ENCODE results near the gene KIAA1549. TPM values are rescaled to one million over a fixed set of nuclear protein-coding genes. Genes with fewer than 3 reads are reported as not detected.

KIAA1549 gene
- total RNA-seq, 1 experiment from 2014 or later: 26.6 TPM

DNA sequence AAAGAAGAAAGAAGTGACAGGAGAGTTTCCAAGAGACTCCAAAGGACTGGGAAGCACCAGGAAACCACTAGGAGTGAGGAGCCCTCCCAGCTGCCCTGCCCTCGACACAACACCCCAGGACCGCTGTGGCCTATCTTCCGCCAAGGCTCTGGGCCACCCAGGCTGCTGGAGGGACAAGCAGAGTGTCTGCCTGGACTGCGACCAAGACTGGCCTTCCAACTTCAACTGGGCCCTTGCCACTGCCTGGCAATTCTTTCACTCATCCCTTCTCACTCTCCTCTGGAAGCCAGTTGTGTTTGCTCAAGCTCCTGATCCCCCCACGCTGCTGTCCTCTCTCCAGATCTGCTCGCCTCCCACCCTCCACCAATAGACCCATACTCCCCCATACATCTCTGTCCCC lies 10.2 kb downstream of the KIAA1549 start:
- H4K20me1 ChIP-seq (ENCODE audit: insufficient read depth): no peaks in the 10 kb centered on the region
- POLR2A ChIA-PET (ENCODE audit: unreplicated experiment): no interaction called here
- H3F3A ChIP-seq (ENCODE audit: insufficient read depth, low read depth): no peaks in the 10 kb centered on the region
- no peaks in the 10 kb centered on the region for H3K27me3 ChIP-seq (ENCODE audit: insufficient read depth, low read depth)
- H3K79me2 ChIP-seq (ENCODE audit: low read depth): peaks cover 19% of the 10 kb centered on the region
- no peak overlapping the region for H3K27ac ChIP-seq
- no peaks in the 10 kb centered on the region for H3K9me2 ChIP-seq (ENCODE audit: insufficient read depth)
- no TSS peak for BruUV-seq (replicated peaks)
- H3K4me3 ChIP-seq: no peak overlapping the region
- H3K4me2 ChIP-seq: no peak overlapping the region
- H3K4me1 ChIP-seq (replicated peaks; ENCODE audit: insufficient read depth): no peaks in the 10 kb centered on the region
- no peak overlapping the region for H2AFZ ChIP-seq
- no peaks in the 10 kb centered on the region for H3K9me3 ChIP-seq (ENCODE audit: insufficient read depth, low read depth)
- no peaks in the 10 kb centered on the region for H3K36me3 ChIP-seq (ENCODE audit: low read depth)
- TF ChIP-seq, protein P1, sequence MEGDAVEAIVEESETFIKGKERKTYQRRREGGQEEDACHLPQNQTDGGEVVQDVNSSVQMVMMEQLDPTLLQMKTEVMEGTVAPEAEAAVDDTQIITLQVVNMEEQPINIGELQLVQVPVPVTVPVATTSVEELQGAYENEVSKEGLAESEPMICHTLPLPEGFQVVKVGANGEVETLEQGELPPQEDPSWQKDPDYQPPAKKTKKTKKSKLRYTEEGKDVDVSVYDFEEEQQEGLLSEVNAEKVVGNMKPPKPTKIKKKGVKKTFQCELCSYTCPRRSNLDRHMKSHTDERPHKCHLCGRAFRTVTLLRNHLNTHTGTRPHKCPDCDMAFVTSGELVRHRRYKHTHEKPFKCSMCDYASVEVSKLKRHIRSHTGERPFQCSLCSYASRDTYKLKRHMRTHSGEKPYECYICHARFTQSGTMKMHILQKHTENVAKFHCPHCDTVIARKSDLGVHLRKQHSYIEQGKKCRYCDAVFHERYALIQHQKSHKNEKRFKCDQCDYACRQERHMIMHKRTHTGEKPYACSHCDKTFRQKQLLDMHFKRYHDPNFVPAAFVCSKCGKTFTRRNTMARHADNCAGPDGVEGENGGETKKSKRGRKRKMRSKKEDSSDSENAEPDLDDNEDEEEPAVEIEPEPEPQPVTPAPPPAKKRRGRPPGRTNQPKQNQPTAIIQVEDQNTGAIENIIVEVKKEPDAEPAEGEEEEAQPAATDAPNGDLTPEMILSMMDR (conservative IDR thresholded peaks at IDR 0.05): no peak
- no peak for TF ChIP-seq EZH2 (IDR thresholded peaks at IDR 0.05; ENCODE audit: low read depth)
- DNase-seq: no peak
- CTCF ChIA-PET: no interaction called here
- intact Hi-C loops (cut with micrococcal nuclease; ENCODE audit: unreplicated experiment): no loop called here

DNA sequence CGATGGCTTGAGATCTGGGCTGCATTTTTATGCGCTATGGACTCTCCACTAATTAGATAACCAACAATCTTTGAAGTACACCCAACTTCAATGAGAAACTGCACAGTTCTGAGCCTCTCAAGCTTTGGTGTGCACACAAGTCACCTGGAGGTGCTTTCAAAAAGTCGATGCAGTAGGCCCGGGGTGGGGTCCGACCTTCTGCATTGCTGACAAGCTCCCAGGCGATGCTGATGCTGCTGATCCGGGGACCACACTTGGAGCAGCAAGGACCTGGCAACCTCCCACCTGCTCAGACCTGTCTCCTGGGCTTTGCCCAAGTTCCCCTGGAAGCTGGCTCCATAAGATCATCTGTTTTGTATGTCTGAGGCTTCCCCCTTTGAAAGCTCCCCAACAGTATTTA lies 10.7 kb downstream of the KIAA1549 start:
- H3K4me3 ChIP-seq: no peak overlapping the region
- H3K4me2 ChIP-seq: no peak overlapping the region
- H3K27me3 ChIP-seq (ENCODE audit: insufficient read depth, low read depth): no peaks in the 10 kb centered on the region
- H3K9me2 ChIP-seq (ENCODE audit: insufficient read depth): no peaks in the 10 kb centered on the region
- intact Hi-C loops (cut with micrococcal nuclease; ENCODE audit: unreplicated experiment): no loop called here
- POLR2A ChIA-PET (ENCODE audit: unreplicated experiment): interaction anchor here (0.7 kb wide), 1 partner anchor 25 kb away, joined by 4 read pairs; no protein-coding TSS in a partner anchor
- no TSS peak for BruUV-seq (replicated peaks)
- no peaks in the 10 kb centered on the region for H3K9me3 ChIP-seq (ENCODE audit: insufficient read depth, low read depth)
- no peaks in the 10 kb centered on the region for H3K36me3 ChIP-seq (ENCODE audit: low read depth)
- no peaks in the 10 kb centered on the region for H3F3A ChIP-seq (ENCODE audit: insufficient read depth, low read depth)
- no peak for TF ChIP-seq EZH2 (IDR thresholded peaks at IDR 0.05; ENCODE audit: low read depth)
- TF ChIP-seq, protein P1 (conservative IDR thresholded peaks at IDR 0.05): no peak
- H3K27ac ChIP-seq: no peak overlapping the region
- H2AFZ ChIP-seq: no peak overlapping the region
- H3K4me1 ChIP-seq (replicated peaks; ENCODE audit: insufficient read depth): no peaks in the 10 kb centered on the region
- no peaks in the 10 kb centered on the region for H4K20me1 ChIP-seq (ENCODE audit: insufficient read depth)
- H3K79me2 ChIP-seq (ENCODE audit: low read depth): peaks cover 15% of the 10 kb centered on the region; the same call in 1 of the 2 replicates
- CTCF ChIA-PET: no interaction called here
- DNase-seq: no peak

DNA sequence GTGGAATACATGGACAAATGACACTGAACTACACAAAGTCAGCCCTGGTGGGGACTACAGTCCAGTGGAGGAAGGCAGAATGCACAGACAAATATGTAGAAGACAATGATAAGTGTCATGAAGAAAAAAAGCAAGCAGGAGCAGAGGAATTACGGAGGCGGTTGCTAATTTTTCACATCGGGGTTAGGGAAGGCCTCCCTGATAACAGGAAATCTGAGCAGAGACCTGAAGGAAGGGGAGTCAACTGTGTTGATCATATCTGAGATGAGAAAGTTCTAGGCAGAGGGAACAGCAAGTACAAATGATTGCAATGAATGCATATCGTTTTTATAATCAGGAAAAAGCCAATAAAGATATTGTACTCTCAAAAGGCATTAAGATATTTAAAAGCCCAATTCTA lies 14.0 kb downstream of the KIAA1549 start:
- DNase-seq: no peak
- H3K79me2 ChIP-seq (ENCODE audit: low read depth): peaks cover 11% of the 10 kb centered on the region; the same call in 1 of the 2 replicates
- H3K9me3 ChIP-seq (ENCODE audit: insufficient read depth, low read depth): no peaks in the 10 kb centered on the region
- H3K27me3 ChIP-seq (ENCODE audit: insufficient read depth, low read depth): no peaks in the 10 kb centered on the region
- ChIA-PET POLR2A (ENCODE audit: unreplicated experiment) (no interaction called here), CTCF (no interaction called here)
- TF ChIP-seq, protein P1 (conservative IDR thresholded peaks at IDR 0.05): no peak
- TF ChIP-seq EZH2 (IDR thresholded peaks at IDR 0.05; ENCODE audit: low read depth): no peak
- H3K4me3 ChIP-seq: no peak overlapping the region
- H3K9me2 ChIP-seq (ENCODE audit: insufficient read depth): no peaks in the 10 kb centered on the region
- H3F3A ChIP-seq (ENCODE audit: insufficient read depth, low read depth): no peaks in the 10 kb centered on the region
- BruUV-seq (replicated peaks): no TSS peak
- no peak overlapping the region for H2AFZ ChIP-seq
- no peaks in the 10 kb centered on the region for H3K36me3 ChIP-seq (ENCODE audit: low read depth)
- no peak overlapping the region for H3K4me2 ChIP-seq
- H3K4me1 ChIP-seq (replicated peaks; ENCODE audit: insufficient read depth): no peaks in the 10 kb centered on the region
- H4K20me1 ChIP-seq (ENCODE audit: insufficient read depth): no peaks in the 10 kb centered on the region
- H3K27ac ChIP-seq: no peak overlapping the region
- intact Hi-C loops (cut with micrococcal nuclease; ENCODE audit: unreplicated experiment): no loop called here
